HEK293 (cell line): ENCODE data around the gene TYRO3.
A peak's percentile ranks its signal among the peaks of the same experiment; 100 is the strongest.

ENCODE experiments used
- CTCF ChIA-PET: fragments of 350-600 bp; formaldehyde crosslinking; extraction: SDS; loops from one replicate; lab custom pipeline; 2021; ENCODE audit warnings: antibody characterized with exemption; lab: Yijun Ruan, JAX
- POLR2A ChIA-PET: fragments of 300-600 bp; formaldehyde crosslinking; extraction: SDS; loops from one replicate; lab custom pipeline; 2020; ENCODE audit warnings: antibody characterized with exemption, inconsistent platforms; lab: Yijun Ruan, JAX
- H3K27ac ChIP-seq: fragments of 200-500 bp; sonication (Bioruptor generic); 2 replicates; pipeline ENCODE4 v1.5.1; 2014; ENCODE audit warnings: low read depth, low read length, control low read depth, inconsistent platforms; ENCODE audit errors: extremely low read depth
- H3K36me3 ChIP-seq, 2 experiments: fragments of 200-500 bp in 1 of 2; sonication (Bioruptor generic) in 1 of 2; 1 replicate in 1 of 2; 2 replicates in 1 of 2; pipeline ENCODE4 v1.5.1; 2014 to 2017; ENCODE audit warnings: inconsistent platforms in 2 of 2, low read length in 2 of 2; ENCODE audit not compliant: control insufficient read depth in 2 of 2, insufficient read depth in 1 of 2
- H3K4me1 ChIP-seq: fragments of 200-500 bp; sonication (Bioruptor generic); 2 replicates; pipeline ENCODE4 v1.5.1; 2014; ENCODE audit warnings: mild to moderate bottlenecking, low read length, inconsistent platforms; ENCODE audit not compliant: control insufficient read depth, insufficient read depth
- H3K4me3 ChIP-seq: 2 replicates; pipeline ENCODE4 v1.5.1; 2011; ENCODE audit warnings: low read depth, mild to moderate bottlenecking, control low read depth, low read length, moderate library complexity
- H3K9me3 ChIP-seq: fragments of 200-500 bp; sonication (Bioruptor generic); 2 replicates; pipeline ENCODE4 v1.5.1; 2014; ENCODE audit warnings: low read depth, low read length, inconsistent platforms; ENCODE audit not compliant: control insufficient read depth, insufficient read depth
- FEZF1 ChIP-seq: fragments of 450-650 bp; formaldehyde crosslinking; IDR thresholded peaks from 2 replicates; pipeline ENCODE4 v1.5.1; 2016; ENCODE audit warnings: missing biosample characterization, missing genetic modification characterization
- GLI4 ChIP-seq: fragments of 450-650 bp; formaldehyde crosslinking; IDR thresholded peaks from 2 replicates; pipeline ENCODE4 v1.5.1; 2016; ENCODE audit warnings: missing biosample characterization, missing genetic modification characterization
- HIC1 ChIP-seq: fragments of 450-650 bp; formaldehyde crosslinking; IDR thresholded peaks from 2 replicates; pipeline ENCODE4 v1.5.1; 2016; ENCODE audit warnings: missing biosample characterization, missing genetic modification characterization
- OSR2 ChIP-seq: fragments of 450-650 bp; formaldehyde crosslinking; IDR thresholded peaks from 2 replicates; pipeline ENCODE4 v1.5.1; 2016; ENCODE audit warnings: missing biosample characterization, missing genetic modification characterization
- OVOL3 ChIP-seq: fragments of 450-650 bp; formaldehyde crosslinking; IDR thresholded peaks from 2 replicates; pipeline ENCODE4 v1.5.1; 2016; ENCODE audit warnings: missing biosample characterization, missing genetic modification characterization
- PRDM1 ChIP-seq: fragments of 450-650 bp; formaldehyde crosslinking; IDR thresholded peaks from 2 replicates; pipeline ENCODE4; 2016; ENCODE audit warnings: missing biosample characterization, missing genetic modification characterization
- PRDM10 ChIP-seq: fragments of 450-650 bp; formaldehyde crosslinking; IDR thresholded peaks from 2 replicates; pipeline ENCODE4 v1.5.1; 2016; ENCODE audit warnings: missing biosample characterization, missing genetic modification characterization
- SP7 ChIP-seq: fragments of 450-650 bp; formaldehyde crosslinking; IDR thresholded peaks from 2 replicates; pipeline ENCODE4 v1.5.1; 2016; ENCODE audit warnings: missing biosample characterization, missing genetic modification characterization
- ZNF155 ChIP-seq: fragments of 450-650 bp; formaldehyde crosslinking; IDR thresholded peaks from 2 replicates; pipeline ENCODE4 v1.5.1; 2016; ENCODE audit warnings: missing biosample characterization, missing genetic modification characterization
- ZNF211 ChIP-seq: fragments of 450-650 bp; formaldehyde crosslinking; IDR thresholded peaks from 2 replicates; pipeline ENCODE4 v1.5.1; 2016; ENCODE audit warnings: low read depth, missing biosample characterization, missing genetic modification characterization
- ZNF280C ChIP-seq: fragments of 450-650 bp; formaldehyde crosslinking; IDR thresholded peaks from 2 replicates; pipeline ENCODE4 v1.5.1; 2016; ENCODE audit warnings: missing biosample characterization, missing genetic modification characterization
- ZNF280D ChIP-seq: fragments of 450-650 bp; formaldehyde crosslinking; IDR thresholded peaks from 2 replicates; pipeline ENCODE4 v1.5.1; 2016; ENCODE audit warnings: missing biosample characterization, missing genetic modification characterization
- ZNF362 ChIP-seq: fragments of 450-650 bp; formaldehyde crosslinking; IDR thresholded peaks from 2 replicates; pipeline ENCODE4 v1.5.1; 2016; ENCODE audit warnings: missing biosample characterization, missing genetic modification characterization
- ZNF37A ChIP-seq: fragments of 450-650 bp; IDR thresholded peaks from 2 replicates; pipeline ENCODE4 v1.5.1; 2018; ENCODE audit warnings: missing biosample characterization, missing genetic modification characterization
- ZNF510 ChIP-seq: fragments of 450-650 bp; formaldehyde crosslinking; IDR thresholded peaks from 2 replicates; pipeline ENCODE4 v1.5.1; 2018; ENCODE audit warnings: mild to moderate bottlenecking, missing genetic modification characterization, missing biosample characterization; ENCODE audit not compliant: insufficient replicate concordance
- ZNF521 ChIP-seq: fragments of 450-650 bp; formaldehyde crosslinking; IDR thresholded peaks from 2 replicates; pipeline ENCODE4 v1.5.1; 2017; ENCODE audit warnings: missing biosample characterization, mild to moderate bottlenecking, missing genetic modification characterization
- ZNF555 ChIP-seq: fragments of 450-650 bp; formaldehyde crosslinking; conservative IDR thresholded peaks from 2 replicates; pipeline ENCODE4 v1.5.1; 2017; ENCODE audit warnings: missing biosample characterization, mild to moderate bottlenecking, missing genetic modification characterization, inconsistent platforms
- ZNF585B ChIP-seq: fragments of 450-650 bp; formaldehyde crosslinking; IDR thresholded peaks from 2 replicates; pipeline ENCODE4 v1.5.1; 2016; ENCODE audit warnings: missing biosample characterization, missing genetic modification characterization
- ZNF600 ChIP-seq: fragments of 450-650 bp; formaldehyde crosslinking; IDR thresholded peaks from 2 replicates; pipeline ENCODE4 v1.5.1; 2016; ENCODE audit warnings: missing biosample characterization, missing genetic modification characterization
- ZNF664 ChIP-seq: fragments of 450-650 bp; formaldehyde crosslinking; IDR thresholded peaks from 2 replicates; pipeline ENCODE4 v1.5.1; 2016; ENCODE audit warnings: missing biosample characterization, missing genetic modification characterization
- ZNF677 ChIP-seq: fragments of 450-650 bp; IDR thresholded peaks from 2 replicates; pipeline ENCODE4 v1.5.0; 2018; ENCODE audit warnings: missing biosample characterization, mild to moderate bottlenecking, missing genetic modification characterization, moderate library complexity
- ZXDB ChIP-seq: fragments of 450-650 bp; formaldehyde crosslinking; IDR thresholded peaks from 2 replicates; pipeline ENCODE4 v1.5.1; 2016; ENCODE audit warnings: missing biosample characterization, missing genetic modification characterization

The TYRO3 gene

GRCh38 chr15:41605566-41605965 lies 46.6 kb downstream of the TYRO3 start:
- no peak overlapping the region for H3K27ac ChIP-seq
- no peaks in the 10 kb centered on the region for H3K4me1 ChIP-seq
- no peaks in the 10 kb centered on the region for H3K36me3 ChIP-seq
- POLR2A ChIA-PET, result no interaction called here
- no peaks in the 10 kb centered on the region for H3K9me3 ChIP-seq
- no peak overlapping the region for H3K4me3 ChIP-seq
- CTCF ChIA-PET, result interaction anchor here (0.7 kb wide), 1 partner anchor 15 kb away, joined by 4 read pairs; no protein-coding TSS in a partner anchor
- TF ChIP-seq ZNF521 (tag by site-specific recombination), result no peak
- TF ChIP-seq HIC1, result no peak
- no peak for TF ChIP-seq ZNF600 (tag by site-specific recombination)
- no peak for TF ChIP-seq OVOL3 (tag by site-specific recombination)
- no peak for TF ChIP-seq GLI4 (tag by site-specific recombination)
- no peak for TF ChIP-seq ZXDB (tag by site-specific recombination)
- TF ChIP-seq FEZF1 (tag by site-specific recombination), result no peak
- TF ChIP-seq ZNF155 (tag by site-specific recombination), result no peak
- no peak for TF ChIP-seq ZNF555 (tag by site-specific recombination)
- TF ChIP-seq ZNF677, result no peak
- TF ChIP-seq ZNF37A (tag by site-specific recombination), result no peak

- CTCF ChIA-PET, result interaction anchor here (0.6 to 1.0 kb wide), 3 partner anchors 11 to 255 kb away, joined by 3 read pairs; no protein-coding TSS in a partner anchor
Measured at GRCh38 chr15:41606997-41607396, 48.0 kb downstream of the TYRO3 start.

More at GRCh38 chr15:41606997-41607396, 48.0 kb downstream of the TYRO3 start:
- Histone ChIP-seq H3K4me1 (no peaks in the 10 kb centered on the region), H3K27ac (no peak overlapping the region)
- POLR2A ChIA-PET, result interaction anchor here (1.1 kb wide), 1 partner anchor 14 kb away, joined by 4 read pairs; no protein-coding TSS in a partner anchor
- TF ChIP-seq PRDM10 (tag by site-specific recombination) (peak; percentile 45), ZNF585B (tag by site-specific recombination) (peak; percentile 47; the same call in 1 of the 2 replicates), ZNF362 (tag by site-specific recombination) (0 out of 2 replicates have a peak, but pooled peaks have one; percentile 25), SP7 (0 out of 2 replicates have a peak, but pooled peaks have one; percentile 26), FEZF1 (tag by site-specific recombination) (peak; percentile 53; the same call in 1 of the 2 replicates), ZNF664 (tag by site-specific recombination) (no peak), ZNF280C (tag by site-specific recombination) (no peak), ZNF211 (tag by site-specific recombination) (no peak), OSR2 (tag by site-specific recombination) (peak; percentile 31; the same call in 1 of the 2 replicates), ZNF510 (tag by site-specific recombination) (no peak), ZNF280D (tag by site-specific recombination) (no peak), PRDM1 (tag by site-specific recombination) (peak; percentile 86)
- TF ChIP-seq, all 188 proteins: peak for 7
- no peak overlapping the region for H3K4me3 ChIP-seq
- no peaks in the 10 kb centered on the region for H3K9me3 ChIP-seq
- H3K36me3 ChIP-seq, result no peaks in the 10 kb centered on the region
